Stromal cell of bone marrow (primary cell): ENCODE data around the gene ERC1.

ENCODE experiments used
- DNase-seq: peaks from one replicate; pipeline ENCODE4 v3.0.0-alpha.2; 2012; ENCODE audit warnings: low read depth

The ERC1 gene

DNA sequence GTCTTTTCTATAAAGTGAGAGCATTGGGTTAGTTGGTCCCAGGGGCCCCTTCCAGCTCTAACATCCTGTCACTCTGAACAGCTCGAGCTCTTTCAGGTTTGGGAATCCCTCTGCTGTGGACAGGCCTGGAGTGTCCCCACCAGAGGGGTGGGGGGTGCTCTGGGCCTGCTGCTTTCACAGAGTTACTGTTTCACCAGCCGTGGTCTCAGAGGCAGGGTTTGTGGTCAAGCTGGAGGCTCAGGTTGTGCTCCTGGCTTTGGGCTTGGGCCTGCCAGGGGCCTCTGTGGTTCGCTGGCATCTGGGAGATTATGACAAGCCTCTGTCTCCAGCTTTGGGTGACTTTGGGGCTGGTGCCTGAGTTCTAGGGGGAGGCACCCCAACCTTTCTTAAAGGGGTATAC, 543.7 kb downstream of the ERC1 start:
- DNase-seq = no peak

DNA sequence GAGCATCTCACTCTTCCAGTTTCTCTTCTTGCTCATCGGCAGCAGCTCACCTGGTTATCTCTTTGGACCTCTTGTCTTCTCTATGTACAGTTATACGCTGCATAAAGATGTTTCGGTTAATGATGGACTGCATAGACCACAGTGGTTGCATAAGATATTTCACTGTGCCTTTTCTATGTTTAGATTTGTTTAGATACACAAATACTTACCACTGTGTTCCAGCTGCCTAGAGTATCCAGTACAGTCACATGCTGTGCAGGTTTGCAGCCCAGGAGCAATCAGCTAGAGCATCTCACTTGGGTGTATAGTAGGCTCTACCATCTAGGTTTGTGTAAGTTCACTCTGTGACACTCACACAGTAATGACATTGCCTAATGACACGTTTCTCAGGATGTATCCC, 545.8 kb downstream of the ERC1 start:
- no peak for DNase-seq

DNA sequence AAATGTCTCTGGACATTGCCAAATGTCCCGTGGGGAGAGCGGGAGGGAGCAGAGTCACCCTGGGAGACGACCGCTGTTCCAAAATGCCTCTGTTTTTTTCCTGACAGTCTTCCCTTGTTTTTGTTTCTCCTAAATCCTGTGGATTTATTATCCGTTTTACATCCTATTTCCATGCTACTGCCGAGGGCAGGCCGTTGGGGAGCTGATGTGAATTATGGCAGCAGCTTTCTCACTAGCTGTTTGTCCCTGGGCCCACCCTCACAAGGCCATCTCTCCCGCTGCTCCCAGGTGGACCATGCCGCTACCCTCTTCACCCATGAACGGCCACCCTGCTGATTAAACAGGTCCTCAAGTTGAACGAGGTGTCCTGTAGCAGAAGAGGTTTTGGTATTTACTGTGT, 548.1 kb downstream of the ERC1 start:
- no peak for DNase-seq

DNA sequence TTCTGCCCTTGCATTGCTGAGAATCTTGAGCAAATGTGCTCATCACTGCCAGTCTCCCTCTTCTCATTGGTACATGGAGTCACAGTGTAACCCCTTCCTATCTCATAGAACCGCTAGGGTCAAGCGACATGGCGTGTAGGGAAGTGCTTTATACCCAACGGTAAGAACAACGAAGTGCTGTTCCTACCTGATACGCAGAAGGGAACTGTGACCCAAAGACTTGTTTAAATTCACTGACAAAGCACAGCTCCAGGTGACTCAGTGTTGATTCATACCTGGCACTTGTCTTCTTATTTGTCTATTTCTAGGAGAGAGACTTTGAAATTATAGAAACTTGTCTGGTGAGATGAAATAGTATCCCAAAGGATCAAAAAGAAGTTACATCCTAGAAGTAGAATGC, 549.7 kb downstream of the ERC1 start:
- no peak for DNase-seq

DNA sequence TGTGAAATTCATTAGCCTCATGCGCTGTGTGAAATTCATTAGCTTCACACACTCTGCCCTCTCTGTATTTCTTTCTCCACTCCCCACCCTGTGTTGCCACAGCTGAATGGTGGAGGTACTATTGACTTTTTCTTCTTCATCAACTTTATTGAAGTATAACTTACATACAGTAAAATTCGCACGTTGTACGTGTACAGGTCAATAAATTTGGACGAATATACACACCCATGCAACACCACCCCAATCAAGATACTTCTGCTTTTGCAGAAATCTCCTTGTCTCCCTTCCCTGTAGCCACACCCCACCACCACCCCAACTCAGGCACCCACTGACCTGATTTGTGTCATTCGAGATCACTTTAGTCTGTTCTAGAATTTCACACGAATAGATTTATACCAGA, 551.6 kb downstream of the ERC1 start:
- no peak for DNase-seq

DNA sequence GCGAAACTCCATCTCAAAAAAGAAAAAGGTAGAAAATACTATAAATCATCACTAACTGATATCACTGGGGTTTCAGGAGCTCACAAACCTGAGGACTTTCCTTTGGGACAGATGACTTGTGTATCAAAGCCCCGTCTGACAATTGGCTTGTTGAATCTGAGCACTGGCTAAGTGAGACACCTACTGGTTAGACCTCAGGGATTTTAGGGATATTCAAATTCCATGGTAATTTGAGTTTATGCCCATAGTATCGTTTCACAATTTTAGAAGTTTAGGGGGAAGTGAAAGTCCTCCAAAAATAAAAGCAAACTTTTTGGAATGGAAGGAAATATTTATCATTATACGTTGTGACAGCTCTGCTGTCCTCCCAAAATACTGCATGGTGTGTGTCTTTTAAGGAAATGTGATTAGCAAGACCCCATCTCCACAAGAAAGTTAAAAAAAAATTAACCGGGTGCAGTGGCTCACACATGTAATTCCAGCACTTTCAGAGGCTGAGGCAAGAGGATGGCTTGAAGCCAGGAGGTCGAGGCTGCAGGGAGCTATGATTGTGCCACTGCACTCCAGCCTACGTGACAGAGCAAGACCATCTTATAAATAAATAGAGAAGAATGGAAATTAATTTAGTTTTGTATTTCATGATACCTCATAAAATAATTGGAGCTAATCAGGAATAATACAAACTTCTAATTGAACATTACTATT, 554.1 kb downstream of the ERC1 start:
- no peak for DNase-seq
